HL-60 (cell line): ENCODE data around the gene FRA10AC1.

Experiments used
- DNase-seq, 2 experiments: peaks; one replicate each; pipeline ENCODE4 v3.0.0-alpha.2; 2010 to 2020; ENCODE audit warnings: low read depth in 1 of 2, low spot score in 1 of 2
- H3K27ac ChIP-seq: fragments of 250-450 bp; sonication (Bioruptor Pico); replicated peaks from 2 replicates; pipeline ENCODE4 v1.5.1; 2020; ENCODE audit warnings: mild to moderate bottlenecking, moderate library complexity
- H3K27me3 ChIP-seq: fragments of 250-450 bp; sonication (Bioruptor Pico); 2 replicates; pipeline ENCODE4 v1.5.1; 2021; ENCODE audit warnings: mild to moderate bottlenecking, moderate library complexity; ENCODE audit not compliant: insufficient read depth, poor library complexity, severe bottlenecking
- H3K4me3 ChIP-seq: replicated peaks from 2 replicates; pipeline ENCODE4 v1.5.1; 2011; ENCODE audit warnings: mild to moderate bottlenecking, control low read depth, low read length; ENCODE audit not compliant: insufficient read depth
- CTCF ChIP-seq: IDR thresholded peaks from one replicate; pipeline ENCODE4 v1.5.1; 2011; ENCODE audit warnings: low read length, control low read depth, inconsistent platforms; ENCODE audit not compliant: insufficient read depth
- GABPA ChIP-seq: IDR thresholded peaks from 2 replicates; pipeline ENCODE4 v1.6.1; 2012; ENCODE audit warnings: low read depth
- POLR2AphosphoS5 ChIP-seq: IDR thresholded peaks from 2 replicates; pipeline ENCODE4 v1.6.1; 2012; ENCODE audit warnings: low read depth
- REST ChIP-seq: IDR thresholded peaks from 2 replicates; pipeline ENCODE4 v1.6.1; 2012; ENCODE audit warnings: low read depth; ENCODE audit not compliant: insufficient replicate concordance
- SPI1 ChIP-seq: IDR thresholded peaks from 2 replicates; pipeline ENCODE4 v1.6.1; 2012; ENCODE audit warnings: low read depth, mild to moderate bottlenecking, borderline replicate concordance

The FRA10AC1 gene

GRCh38 chr10:93710333-93710909 is 8.0 kb upstream of the FRA10AC1 start:
- Histone ChIP-seq H3K27ac (no peak overlapping the region), H3K4me3 (no peak overlapping the region), H3K27me3 (no peaks in the 10 kb centered on the region)
- DNase-seq, result no peak
- TF ChIP-seq REST (no peak), CTCF (no peak), SPI1 (no peak), POLR2AphosphoS5 (no peak), GABPA (no peak)

- Histone ChIP-seq H3K4me3 (no peak overlapping the region), H3K27me3 (no peaks in the 10 kb centered on the region), H3K27ac (no peak overlapping the region)
- TF ChIP-seq REST, result no peak
- no peak for TF ChIP-seq CTCF
- no peak for TF ChIP-seq SPI1
- no peak for TF ChIP-seq POLR2AphosphoS5
- no peak for TF ChIP-seq GABPA
- no peak for DNase-seq
Measured at GRCh38 chr10:93707623-93708022, 5.2 kb upstream of the FRA10AC1 start.

- no peak overlapping the region for H3K4me3 ChIP-seq
- TF ChIP-seq SPI1 (no peak), CTCF (no peak), GABPA (no peak), REST (no peak), POLR2AphosphoS5 (no peak)
- no peak overlapping the region for H3K27ac ChIP-seq
- DNase-seq, result no peak
- H3K27me3 ChIP-seq, result no peaks in the 10 kb centered on the region
Measured at GRCh38 chr10:93704451-93704850, 2.1 kb upstream of the FRA10AC1 start.
